ENCODE measurements around the gene GSC2.

DNA sequence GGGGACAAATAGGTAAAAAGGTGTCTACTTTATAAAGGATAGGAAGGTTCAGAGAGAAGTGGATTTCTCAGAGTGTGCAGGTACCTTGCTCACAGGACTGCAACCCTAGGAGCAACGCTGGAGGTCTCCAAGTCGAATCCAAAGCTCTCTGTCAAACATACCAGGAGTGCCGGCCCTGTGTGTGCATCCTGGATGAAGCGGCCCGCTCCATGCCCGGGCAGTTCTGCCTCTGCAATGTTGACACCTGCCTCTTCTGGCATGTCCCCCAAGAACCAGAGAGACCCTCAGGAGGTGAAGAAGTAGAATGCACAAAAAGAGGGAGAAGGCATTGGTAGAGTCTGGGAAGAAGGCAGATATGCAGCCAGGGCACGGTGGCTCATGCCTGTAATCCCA lies 22.1 kb downstream of the GSC2 start:
- TF ChIP-seq, protein P1, sequence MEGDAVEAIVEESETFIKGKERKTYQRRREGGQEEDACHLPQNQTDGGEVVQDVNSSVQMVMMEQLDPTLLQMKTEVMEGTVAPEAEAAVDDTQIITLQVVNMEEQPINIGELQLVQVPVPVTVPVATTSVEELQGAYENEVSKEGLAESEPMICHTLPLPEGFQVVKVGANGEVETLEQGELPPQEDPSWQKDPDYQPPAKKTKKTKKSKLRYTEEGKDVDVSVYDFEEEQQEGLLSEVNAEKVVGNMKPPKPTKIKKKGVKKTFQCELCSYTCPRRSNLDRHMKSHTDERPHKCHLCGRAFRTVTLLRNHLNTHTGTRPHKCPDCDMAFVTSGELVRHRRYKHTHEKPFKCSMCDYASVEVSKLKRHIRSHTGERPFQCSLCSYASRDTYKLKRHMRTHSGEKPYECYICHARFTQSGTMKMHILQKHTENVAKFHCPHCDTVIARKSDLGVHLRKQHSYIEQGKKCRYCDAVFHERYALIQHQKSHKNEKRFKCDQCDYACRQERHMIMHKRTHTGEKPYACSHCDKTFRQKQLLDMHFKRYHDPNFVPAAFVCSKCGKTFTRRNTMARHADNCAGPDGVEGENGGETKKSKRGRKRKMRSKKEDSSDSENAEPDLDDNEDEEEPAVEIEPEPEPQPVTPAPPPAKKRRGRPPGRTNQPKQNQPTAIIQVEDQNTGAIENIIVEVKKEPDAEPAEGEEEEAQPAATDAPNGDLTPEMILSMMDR (IDR thresholded peaks at IDR 0.05) = no peak
- TF ChIP-seq POLR2A (IDR thresholded peaks at IDR 0.05) = no peak

All from prostate gland (tissue), 2 donors.